Type B pancreatic cell (in vitro differentiated cells): ENCODE data around the gene CD99L2. TPM values are rescaled to one million over a fixed set of nuclear protein-coding genes. Genes with fewer than 3 reads are reported as not detected.

Experiments used
- DNase-seq: peaks from one replicate; pipeline ENCODE4 v3.0.0; 2021; ENCODE audit warnings: mixed read lengths; ENCODE audit not compliant: unreplicated experiment; ENCODE audit errors: extremely low spot score
- H3K27ac Mint-ChIP-seq: 2 replicates; pipeline ENCODE4 v1.8.0; 2021; ENCODE audit warnings: mild to moderate bottlenecking, mixed read lengths
- H3K27me3 Mint-ChIP-seq: 2 replicates; pipeline ENCODE4 v1.8.0; 2021; ENCODE audit warnings: mixed read lengths
- H3K36me3 Mint-ChIP-seq: 2 replicates; pipeline ENCODE4 v1.8.0; 2021; ENCODE audit warnings: mixed read lengths
- H3K4me1 Mint-ChIP-seq: one replicate; pipeline ENCODE4 v1.8.0; 2021; ENCODE audit warnings: mixed read lengths; ENCODE audit not compliant: unreplicated experiment
- H3K4me3 Mint-ChIP-seq: 2 replicates; pipeline ENCODE4 v1.8.0; 2021; ENCODE audit warnings: mild to moderate bottlenecking, mixed read lengths
- H3K9me3 Mint-ChIP-seq: 2 replicates; pipeline ENCODE4 v1.8.0; 2021; ENCODE audit warnings: mixed read lengths
- CTCF ChIP-seq: fragments of 200-600 bp; sonication (generic); conservative IDR thresholded peaks from 2 replicates; pipeline ENCODE4 v1.5.0; 2021; ENCODE audit warnings: antibody characterized with exemption, mild to moderate bottlenecking
- long read RNA-seq: library from polyadenylated mRNA; unstranded; transcript quantifications from one replicate; pipeline ENCODE4 v2.0.0, GENCODE V29; 2020
- total RNA-seq: library from RNA; stranded (reverse); gene quantifications from 2 replicates; pipeline ENCODE4 v1.2.1, GENCODE V29; 2021; ENCODE audit warnings: low replicate concordance

The CD99L2 gene
- total RNA-seq, result 20.7 and 35.1 TPM in 2 replicates
- long read RNA-seq, partial matches to known transcripts, result 2 of 12 reads
- long read RNA-seq, other reads (novel, unspliced or antisense), result 8 of 12 reads

- peak; percentile 93 for DNase-seq
- no peaks in the 10 kb centered on the region for H3K4me1 Mint-ChIP-seq
- peak within 1 kb of the TSS; percentile 93 for H3K4me3 Mint-ChIP-seq
- peaks cover 8% of the 10 kb centered on the region for H3K27me3 Mint-ChIP-seq
- peaks cover 4% of the 10 kb centered on the region for H3K9me3 Mint-ChIP-seq
- peak within 1 kb of the TSS; percentile 93 for H3K27ac Mint-ChIP-seq
- peaks cover 3% of the 10 kb centered on the region for H3K36me3 Mint-ChIP-seq
- TF ChIP-seq CTCF, result no peak
These were observed at the start of gene CD99L2 for GRCh38 chrX:150898343-150899190. TSS of gene CD99L2 (minus strand) at chrX:150898668. CDS start at chrX:150898588, 80 bp downstream.

- Mint-ChIP-seq H3K4me3 (no peak overlapping the region), H3K4me1 (no peaks in the 10 kb centered on the region), H3K27ac (no peak overlapping the region), H3K27me3 (no peaks in the 10 kb centered on the region), H3K36me3 (no peaks in the 10 kb centered on the region), H3K9me3 (no peaks in the 10 kb centered on the region)
- DNase-seq, result no peak
- TF ChIP-seq CTCF, result no peak
These were observed 45.8 kb upstream of the CD99L2 start for GRCh38 chrX:150944233-150944632.

- H3K27me3 Mint-ChIP-seq, result no peaks in the 10 kb centered on the region
- no peak overlapping the region for H3K27ac Mint-ChIP-seq
- H3K4me1 Mint-ChIP-seq, result no peaks in the 10 kb centered on the region
- H3K4me3 Mint-ChIP-seq, result no peak overlapping the region
- H3K9me3 Mint-ChIP-seq, result no peaks in the 10 kb centered on the region
- TF ChIP-seq CTCF, result no peak
- no peak for DNase-seq
- H3K36me3 Mint-ChIP-seq, result no peaks in the 10 kb centered on the region
These were observed 44.6 kb upstream of the CD99L2 start for GRCh38 chrX:150942942-150943594.

GRCh38 chrX:150941580-150941979, 43.1 kb upstream of the CD99L2 start:
- TF ChIP-seq CTCF, result no peak
- Mint-ChIP-seq H3K36me3 (no peaks in the 10 kb centered on the region), H3K27ac (no peak overlapping the region), H3K27me3 (no peaks in the 10 kb centered on the region), H3K4me1 (no peaks in the 10 kb centered on the region), H3K4me3 (no peak overlapping the region), H3K9me3 (peaks cover 6% of the 10 kb centered on the region)
- no peak for DNase-seq

- no peak overlapping the region for H3K4me3 Mint-ChIP-seq
- H3K36me3 Mint-ChIP-seq, result no peaks in the 10 kb centered on the region
- no peak for TF ChIP-seq CTCF
- H3K9me3 Mint-ChIP-seq, result peaks cover 6% of the 10 kb centered on the region
- H3K27me3 Mint-ChIP-seq, result no peaks in the 10 kb centered on the region
- no peaks in the 10 kb centered on the region for H3K4me1 Mint-ChIP-seq
- DNase-seq, result no peak
- no peak overlapping the region for H3K27ac Mint-ChIP-seq
These were observed 42.5 kb upstream of the CD99L2 start for GRCh38 chrX:150940844-150941495.
